PC-3 (cell line): ENCODE results near the gene UQCC3. TPM values are rescaled to one million over a fixed set of nuclear protein-coding genes. Genes with fewer than 3 reads are reported as not detected.

Source experiments
- ATAC-seq: fragments of 200-7000 bp; cut with Tn5 transposase; 2 replicates; pipeline ENCODE4 v1.9.1; 2020; ENCODE audit warnings: mild to moderate bottlenecking, moderate library complexity
- BruUV-seq: library from RNA; stranded (reverse); fragments of 400-500 nt; replicated peaks from 2 replicates; lab custom pipeline; 2021; lab: Mats Ljungman, UMichigan
- CTCF ChIA-PET: fragments of 300-600 bp; sonication (Branson Sonifier 250); formaldehyde crosslinking; loops from one replicate; lab custom pipeline; 2022; ENCODE audit warnings: antibody characterized with exemption; lab: Charles Lee
- POLR2A ChIA-PET: fragments of 300-600 bp; sonication (Branson Sonifier 250); formaldehyde crosslinking; loops from one replicate; lab custom pipeline; 2022; ENCODE audit warnings: antibody characterized with exemption; ENCODE audit not compliant: unreplicated experiment; lab: Charles Lee
- DNase-seq: peaks from one replicate; pipeline ENCODE4 v3.0.0-alpha.2; 2015
- H2AFZ ChIP-seq: fragments of 300-600 bp; sonication (generic); 2 replicates; pipeline ENCODE4 v1.6.0; 2016; ENCODE audit warnings: antibody characterized with exemption, low read length
- H3F3A ChIP-seq: fragments of 300-600 bp; sonication (generic); one replicate; pipeline ENCODE4 v1.6.0; 2017; ENCODE audit warnings: antibody characterized with exemption, low read length, control low read depth, mild to moderate bottlenecking; ENCODE audit not compliant: unreplicated experiment
- H3K27ac ChIP-seq: fragments of 300-600 bp; sonication (generic); 2 replicates; pipeline ENCODE4 v1.5.1; 2016; ENCODE audit warnings: mild to moderate bottlenecking, low read length
- H3K27me3 ChIP-seq: fragments of 300-600 bp; sonication (generic); 2 replicates; pipeline ENCODE4 v1.6.1; 2016; ENCODE audit warnings: low read length, mixed read lengths
- H3K36me3 ChIP-seq: fragments of 300-600 bp; sonication (generic); 2 replicates; pipeline ENCODE4 v1.6.1; 2016; ENCODE audit warnings: low read depth, mixed run types, low read length, mixed read lengths
- H3K4me1 ChIP-seq: fragments of 300-600 bp; sonication (generic); 2 replicates; pipeline ENCODE4 v1.5.1; 2016; ENCODE audit warnings: low read length; ENCODE audit not compliant: insufficient read depth
- H3K4me2 ChIP-seq: fragments of 300-600 bp; sonication (generic); 2 replicates; pipeline ENCODE4 v1.6.0; 2016; ENCODE audit warnings: low read length
- H3K4me3 ChIP-seq: fragments of 300-600 bp; sonication (generic); 2 replicates; pipeline ENCODE4 v1.5.1; 2016; ENCODE audit warnings: mild to moderate bottlenecking, low read length, mixed read lengths
- H3K79me2 ChIP-seq: fragments of 300-600 bp; sonication (generic); 2 replicates; pipeline ENCODE4 v1.6.1; 2017; ENCODE audit warnings: low read length, mixed read lengths
- H3K9ac ChIP-seq: fragments of 300-600 bp; sonication (generic); 2 replicates; pipeline ENCODE4 v1.6.0; 2016; ENCODE audit warnings: mild to moderate bottlenecking, low read length
- H3K9me2 ChIP-seq: fragments of 300-600 bp; sonication (generic); replicated peaks from 2 replicates; pipeline ENCODE4 v1.6.1; 2016; ENCODE audit warnings: mixed run types, low read length, mixed read lengths
- H3K9me3 ChIP-seq: fragments of 300-600 bp; sonication (generic); 2 replicates; pipeline ENCODE4 v1.6.1; 2016; ENCODE audit warnings: low read length, mixed read lengths
- H4K20me1 ChIP-seq: fragments of 300-600 bp; sonication (generic); 2 replicates; pipeline ENCODE4 v1.6.1; 2016; ENCODE audit warnings: low read length, mixed read lengths
- EZH2 ChIP-seq: fragments of 300-600 bp; sonication (generic); IDR thresholded peaks from one replicate; pipeline ENCODE4 v1.6.1; 2017; ENCODE audit warnings: antibody characterized with exemption, mild to moderate bottlenecking, low read length; ENCODE audit not compliant: unreplicated experiment
- EZH2phosphoT487 ChIP-seq: fragments of 300-600 bp; sonication (generic); IDR thresholded peaks from 2 replicates; pipeline ENCODE4 v1.6.1; 2018; ENCODE audit warnings: mild to moderate bottlenecking, antibody characterized with exemption, low read length, borderline replicate concordance
- intact Hi-C: fragments of 100-400 bp; cut with micrococcal nuclease; formaldehyde crosslinking; loops from 2 replicates; pipeline ENCODE4 v1.9.0; 2023
- total RNA-seq: library from RNA; depleted of rRNA; stranded (reverse); fragments of >200 nt; gene quantifications from 2 replicates; pipeline ENCODE4 v1.2.3, GENCODE V29; 2014
- TF ChIP-seq, protein P1 (sequence below): fragments of 300-600 bp; sonication (generic); conservative IDR thresholded peaks from 2 replicates; pipeline ENCODE4 v1.5.1; 2017; ENCODE audit warnings: antibody characterized with exemption, low read depth, mild to moderate bottlenecking, low read length

UQCC3 gene
- total RNA-seq, 1 experiment from 2014 or later, result 83.6 TPM

DNA sequence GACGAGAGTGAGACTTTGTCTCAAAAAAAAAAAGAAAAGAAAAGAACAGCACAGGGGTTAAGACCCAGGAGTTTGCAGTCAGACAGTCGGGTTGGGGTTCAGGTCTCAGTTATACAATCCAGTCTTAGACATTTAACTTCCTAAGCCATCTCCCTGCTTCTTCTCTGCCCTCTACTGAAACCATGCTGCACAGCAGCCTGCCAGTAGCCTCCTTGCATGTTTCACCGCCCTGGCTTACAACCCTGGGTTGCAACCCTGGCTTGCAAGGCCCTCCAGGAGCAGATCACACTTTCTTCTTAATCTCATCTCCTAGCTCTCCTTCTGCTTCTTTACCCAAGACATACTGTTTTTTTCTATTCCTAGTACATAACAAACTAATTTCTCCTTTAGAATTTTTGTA is 43.8 kb upstream of the UQCC3 start:
- H3K27me3 ChIP-seq, result no peaks in the 10 kb centered on the region
- peak; percentile 25; the same call in 1 of the 2 replicates for ATAC-seq
- H3K27ac ChIP-seq, result no peak overlapping the region
- DNase-seq, result no peak
- intact Hi-C loops, result no loop called here
- POLR2A ChIA-PET, result interaction anchor here (0.7 kb wide), 1 partner anchor 228 kb away, joined by 3 read pairs; no protein-coding TSS in a partner anchor
- no peaks in the 10 kb centered on the region for H3K9me3 ChIP-seq
- CTCF ChIA-PET, result no interaction called here
- no peak overlapping the region for H3K4me2 ChIP-seq
- peaks cover under 1% of the 10 kb centered on the region; the same call in 1 of the 2 replicates for H3K4me1 ChIP-seq
- no peaks in the 10 kb centered on the region for H3K9me2 ChIP-seq
- H3K9ac ChIP-seq, result no peak overlapping the region
- no peaks in the 10 kb centered on the region for H4K20me1 ChIP-seq
- H2AFZ ChIP-seq, result no peak overlapping the region
- no TSS peak for BruUV-seq
- no peak for TF ChIP-seq EZH2phosphoT487
- TF ChIP-seq, protein P1, sequence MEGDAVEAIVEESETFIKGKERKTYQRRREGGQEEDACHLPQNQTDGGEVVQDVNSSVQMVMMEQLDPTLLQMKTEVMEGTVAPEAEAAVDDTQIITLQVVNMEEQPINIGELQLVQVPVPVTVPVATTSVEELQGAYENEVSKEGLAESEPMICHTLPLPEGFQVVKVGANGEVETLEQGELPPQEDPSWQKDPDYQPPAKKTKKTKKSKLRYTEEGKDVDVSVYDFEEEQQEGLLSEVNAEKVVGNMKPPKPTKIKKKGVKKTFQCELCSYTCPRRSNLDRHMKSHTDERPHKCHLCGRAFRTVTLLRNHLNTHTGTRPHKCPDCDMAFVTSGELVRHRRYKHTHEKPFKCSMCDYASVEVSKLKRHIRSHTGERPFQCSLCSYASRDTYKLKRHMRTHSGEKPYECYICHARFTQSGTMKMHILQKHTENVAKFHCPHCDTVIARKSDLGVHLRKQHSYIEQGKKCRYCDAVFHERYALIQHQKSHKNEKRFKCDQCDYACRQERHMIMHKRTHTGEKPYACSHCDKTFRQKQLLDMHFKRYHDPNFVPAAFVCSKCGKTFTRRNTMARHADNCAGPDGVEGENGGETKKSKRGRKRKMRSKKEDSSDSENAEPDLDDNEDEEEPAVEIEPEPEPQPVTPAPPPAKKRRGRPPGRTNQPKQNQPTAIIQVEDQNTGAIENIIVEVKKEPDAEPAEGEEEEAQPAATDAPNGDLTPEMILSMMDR, result peak; percentile 24; the same call in 1 of the 2 replicates
- TF ChIP-seq EZH2, result no peak
- H3F3A ChIP-seq, result peaks cover 8% of the 10 kb centered on the region
- H3K4me3 ChIP-seq, result no peak overlapping the region
- H3K79me2 ChIP-seq, result no peaks in the 10 kb centered on the region
- peaks cover 67% of the 10 kb centered on the region for H3K36me3 ChIP-seq

DNA sequence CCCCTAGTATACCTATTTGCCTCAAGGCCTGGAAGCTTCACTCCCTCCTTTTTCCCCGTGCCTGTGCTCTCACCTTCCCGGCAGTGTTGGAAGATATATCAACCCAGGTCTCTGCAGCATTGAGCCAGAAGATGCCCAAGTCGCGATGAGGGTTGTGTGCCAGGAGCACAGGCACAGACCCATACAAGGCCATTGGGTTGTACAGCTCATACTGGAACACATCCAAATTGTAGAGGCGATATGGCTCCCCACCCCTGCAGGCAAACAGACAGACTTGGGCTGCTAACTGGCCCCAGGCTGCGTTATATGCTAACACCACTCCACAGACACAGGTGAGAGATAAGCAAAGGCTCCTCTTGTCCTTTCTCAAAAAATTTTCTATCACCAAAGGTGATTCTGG is 39.0 kb upstream of the UQCC3 start:
- no peaks in the 10 kb centered on the region for H3K9me3 ChIP-seq
- POLR2A ChIA-PET, result no interaction called here
- intact Hi-C loops, result no loop called here
- no peak overlapping the region for H3K4me2 ChIP-seq
- H3K27me3 ChIP-seq, result no peaks in the 10 kb centered on the region
- H3K79me2 ChIP-seq, result no peaks in the 10 kb centered on the region
- peaks cover 70% of the 10 kb centered on the region for H3K36me3 ChIP-seq
- ATAC-seq (no peak), DNase-seq (no peak)
- no peak overlapping the region for H3K9ac ChIP-seq
- H3K4me3 ChIP-seq, result no peak overlapping the region
- no peaks in the 10 kb centered on the region for H4K20me1 ChIP-seq
- TF ChIP-seq EZH2 (no peak), EZH2phosphoT487 (no peak)
- TF ChIP-seq, protein P1, result no peak
- H3K9me2 ChIP-seq, result no peaks in the 10 kb centered on the region
- CTCF ChIA-PET, result no interaction called here
- BruUV-seq, result no TSS peak
- H3F3A ChIP-seq, result no peaks in the 10 kb centered on the region
- no peaks in the 10 kb centered on the region for H3K4me1 ChIP-seq
- no peak overlapping the region for H2AFZ ChIP-seq
- no peak overlapping the region for H3K27ac ChIP-seq

DNA sequence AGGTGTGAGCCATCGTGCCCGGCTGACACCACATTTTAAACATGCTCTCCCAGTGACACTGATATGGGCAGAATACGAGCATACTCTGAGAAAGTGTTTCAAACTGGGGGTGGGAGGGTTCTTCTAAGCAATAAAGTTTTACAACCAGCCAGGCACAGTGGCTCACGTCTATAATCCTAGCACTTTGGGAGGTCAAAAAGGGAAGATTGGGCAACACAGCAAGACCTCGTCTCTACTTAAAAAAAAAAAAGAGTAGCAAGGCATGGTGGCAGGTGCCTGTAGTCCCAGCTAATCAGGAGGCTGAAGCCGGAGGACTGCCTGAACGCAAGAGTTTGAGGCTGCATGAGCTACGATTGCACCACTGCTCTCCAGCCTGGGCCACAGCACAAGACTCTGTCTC is 27.3 kb upstream of the UQCC3 start:
- CTCF ChIA-PET, result no interaction called here
- no peak for TF ChIP-seq EZH2
- no peak for TF ChIP-seq EZH2phosphoT487
- TF ChIP-seq, protein P1, result no peak
- Histone ChIP-seq H3K9ac (no peak overlapping the region), H3K4me2 (no peak overlapping the region), H3K27me3 (no peaks in the 10 kb centered on the region), H3F3A (no peaks in the 10 kb centered on the region), H3K9me3 (no peaks in the 10 kb centered on the region), H2AFZ (no peak overlapping the region), H3K27ac (no peak overlapping the region), H3K79me2 (peaks cover 65% of the 10 kb centered on the region), H3K4me1 (peaks cover 10% of the 10 kb centered on the region), H3K4me3 (no peak overlapping the region), H3K9me2 (no peaks in the 10 kb centered on the region), H4K20me1 (no peaks in the 10 kb centered on the region), H3K36me3 (peaks cover 29% of the 10 kb centered on the region)
- ATAC-seq (no peak), DNase-seq (no peak)
- intact Hi-C loops, result no loop called here
- POLR2A ChIA-PET, result no interaction called here
- BruUV-seq, result no TSS peak
